KMS-11 (cell line): ENCODE results near the gene ILK.
A peak's percentile ranks its signal among the peaks of the same experiment; 100 is the strongest.

Source experiments
- H2AFZ ChIP-seq: fragments of 200-600 bp; sonication (generic); 2 replicates; pipeline ENCODE4 v1.6.1; 2016; ENCODE audit warnings: antibody characterized with exemption, mixed run types, low read depth
- H3K27ac ChIP-seq: fragments of 200-600 bp; sonication (generic); 2 replicates; pipeline ENCODE4 v1.6.1; 2016; ENCODE audit warnings: mild to moderate bottlenecking, mixed run types
- H3K27me3 ChIP-seq: fragments of 200-600 bp; sonication (generic); 2 replicates; pipeline ENCODE4 v1.6.1; 2017; ENCODE audit warnings: mild to moderate bottlenecking, low read depth, mixed run types, moderate library complexity; ENCODE audit not compliant: insufficient read depth
- H3K36me3 ChIP-seq: fragments of 200-600 bp; sonication (generic); 2 replicates; pipeline ENCODE4 v1.6.1; 2017; ENCODE audit warnings: mild to moderate bottlenecking, mixed run types; ENCODE audit not compliant: insufficient read depth
- H3K4me1 ChIP-seq: fragments of 200-600 bp; sonication (generic); 2 replicates; pipeline ENCODE4 v1.6.1; 2016; ENCODE audit warnings: mild to moderate bottlenecking, low read depth, mixed run types; ENCODE audit not compliant: poor library complexity, severe bottlenecking
- H3K4me2 ChIP-seq: fragments of 200-600 bp; sonication (generic); 2 replicates; pipeline ENCODE4 v1.7.0; 2016; ENCODE audit warnings: mild to moderate bottlenecking, mixed run types
- H3K4me3 ChIP-seq: fragments of 200-600 bp; sonication (generic); IDR thresholded peaks from 2 replicates; pipeline ENCODE4 v1.6.1; 2017; ENCODE audit warnings: low read depth, low read length, mixed read lengths; ENCODE audit not compliant: insufficient read depth
- H3K79me2 ChIP-seq: fragments of 200-600 bp; sonication (generic); 2 replicates; pipeline ENCODE4 v1.6.1; 2016; ENCODE audit warnings: low read depth, mixed run types; ENCODE audit not compliant: insufficient read depth
- H3K9ac ChIP-seq: fragments of 200-600 bp; sonication (generic); 2 replicates; pipeline ENCODE4 v1.6.1; 2016; ENCODE audit warnings: mild to moderate bottlenecking, mixed run types
- H4K20me1 ChIP-seq: fragments of 200-600 bp; sonication (generic); 2 replicates; pipeline ENCODE4 v1.6.1; 2016; ENCODE audit warnings: mild to moderate bottlenecking, mixed run types; ENCODE audit not compliant: insufficient read depth
- TF ChIP-seq, protein P1 (sequence below): fragments of 200-600 bp; sonication (generic); conservative IDR thresholded peaks from 2 replicates; pipeline ENCODE4 v1.6.1; 2017; ENCODE audit warnings: low read depth, mild to moderate bottlenecking, antibody characterized with exemption, low read length, moderate library complexity, mixed read lengths

Gene ILK

GRCh38 chr11:6615882-6616585 is 12.5 kb downstream of the ILK start:
- Histone ChIP-seq H2AFZ (no peak overlapping the region), H3K79me2 (peaks cover 8% of the 10 kb centered on the region; the same call in 1 of the 2 replicates), H3K27ac (no peak overlapping the region), H3K4me2 (no peak overlapping the region), H3K4me3 (no peak overlapping the region), H3K36me3 (no peaks in the 10 kb centered on the region), H4K20me1 (no peaks in the 10 kb centered on the region), H3K4me1 (peaks cover 22% of the 10 kb centered on the region), H3K27me3 (no peaks in the 10 kb centered on the region), H3K9ac (no peak overlapping the region)
- TF ChIP-seq, protein P1, sequence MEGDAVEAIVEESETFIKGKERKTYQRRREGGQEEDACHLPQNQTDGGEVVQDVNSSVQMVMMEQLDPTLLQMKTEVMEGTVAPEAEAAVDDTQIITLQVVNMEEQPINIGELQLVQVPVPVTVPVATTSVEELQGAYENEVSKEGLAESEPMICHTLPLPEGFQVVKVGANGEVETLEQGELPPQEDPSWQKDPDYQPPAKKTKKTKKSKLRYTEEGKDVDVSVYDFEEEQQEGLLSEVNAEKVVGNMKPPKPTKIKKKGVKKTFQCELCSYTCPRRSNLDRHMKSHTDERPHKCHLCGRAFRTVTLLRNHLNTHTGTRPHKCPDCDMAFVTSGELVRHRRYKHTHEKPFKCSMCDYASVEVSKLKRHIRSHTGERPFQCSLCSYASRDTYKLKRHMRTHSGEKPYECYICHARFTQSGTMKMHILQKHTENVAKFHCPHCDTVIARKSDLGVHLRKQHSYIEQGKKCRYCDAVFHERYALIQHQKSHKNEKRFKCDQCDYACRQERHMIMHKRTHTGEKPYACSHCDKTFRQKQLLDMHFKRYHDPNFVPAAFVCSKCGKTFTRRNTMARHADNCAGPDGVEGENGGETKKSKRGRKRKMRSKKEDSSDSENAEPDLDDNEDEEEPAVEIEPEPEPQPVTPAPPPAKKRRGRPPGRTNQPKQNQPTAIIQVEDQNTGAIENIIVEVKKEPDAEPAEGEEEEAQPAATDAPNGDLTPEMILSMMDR, result no peak

DNA sequence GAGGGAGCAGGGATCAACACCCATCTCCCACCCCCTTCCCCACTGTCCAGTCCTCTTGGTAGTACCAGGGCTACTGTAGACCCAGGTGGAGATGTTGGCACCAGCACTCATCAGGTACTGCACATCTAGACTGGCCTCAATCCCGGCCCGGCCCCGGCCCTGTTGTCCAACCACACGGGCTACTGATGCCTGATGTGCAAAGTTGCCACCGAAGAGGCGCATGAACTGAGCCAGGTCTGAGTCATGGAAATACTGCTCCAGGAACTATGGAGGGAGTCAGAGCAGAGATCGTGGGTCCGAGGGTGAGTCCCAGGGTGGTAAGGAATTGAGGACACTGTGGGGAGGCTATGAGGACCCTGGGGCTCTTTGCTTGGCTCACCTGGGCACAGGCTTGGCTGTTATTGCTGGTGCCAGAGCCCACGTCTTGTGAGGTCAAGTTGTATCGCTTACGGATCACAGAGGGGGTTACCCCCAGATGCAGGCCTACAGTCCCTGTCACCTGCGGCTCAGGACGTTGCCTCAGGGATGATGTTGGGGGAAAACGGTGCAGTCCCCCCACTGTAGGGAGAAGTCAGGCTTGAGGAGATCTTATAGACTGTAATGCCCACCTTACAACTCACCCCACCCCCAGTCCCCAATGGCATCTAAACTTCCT is 13.1 kb downstream of the ILK start:
- TF ChIP-seq, protein P1, result no peak
- H3K4me3 ChIP-seq, result no peak overlapping the region
- no peak overlapping the region for H3K27ac ChIP-seq
- H3K27me3 ChIP-seq, result no peaks in the 10 kb centered on the region
- no peak overlapping the region for H3K4me2 ChIP-seq
- no peak overlapping the region for H2AFZ ChIP-seq
- H3K79me2 ChIP-seq, result peaks cover under 1% of the 10 kb centered on the region; the same call in 1 of the 2 replicates
- H3K36me3 ChIP-seq, result no peaks in the 10 kb centered on the region
- H4K20me1 ChIP-seq, result no peaks in the 10 kb centered on the region
- no peak overlapping the region for H3K9ac ChIP-seq
- H3K4me1 ChIP-seq, result peaks cover 20% of the 10 kb centered on the region

DNA sequence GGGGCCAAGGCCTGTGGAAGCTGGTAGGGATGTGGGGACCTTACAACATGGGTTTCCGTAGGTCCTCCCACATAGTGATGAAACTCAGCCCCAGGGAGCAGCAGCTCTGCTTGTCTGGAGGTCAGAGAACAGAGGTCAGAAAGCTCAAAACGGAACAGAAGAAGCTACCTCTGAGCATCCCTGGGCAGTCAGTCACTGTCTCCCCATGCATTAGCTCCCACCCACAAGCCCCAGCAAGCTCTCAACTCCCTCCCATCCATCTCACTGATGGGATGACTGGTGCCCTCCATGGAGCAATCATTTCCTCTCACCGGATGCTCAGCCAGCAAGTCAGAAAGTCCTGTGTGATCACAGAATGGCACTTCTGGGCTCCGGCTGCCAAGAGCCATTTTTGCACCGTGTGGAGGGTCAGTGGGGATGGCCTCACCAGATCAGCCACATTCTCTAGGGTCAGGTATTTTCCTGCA is 13.8 kb downstream of the ILK start:
- Histone ChIP-seq H3K79me2 (no peaks in the 10 kb centered on the region), H3K27me3 (no peaks in the 10 kb centered on the region), H3K4me1 (peaks cover 20% of the 10 kb centered on the region), H3K27ac (no peak overlapping the region), H3K4me2 (no peak overlapping the region), H3K36me3 (no peaks in the 10 kb centered on the region), H3K4me3 (no peak overlapping the region), H2AFZ (no peak overlapping the region), H3K9ac (no peak overlapping the region), H4K20me1 (no peaks in the 10 kb centered on the region)
- TF ChIP-seq, protein P1, result no peak

DNA sequence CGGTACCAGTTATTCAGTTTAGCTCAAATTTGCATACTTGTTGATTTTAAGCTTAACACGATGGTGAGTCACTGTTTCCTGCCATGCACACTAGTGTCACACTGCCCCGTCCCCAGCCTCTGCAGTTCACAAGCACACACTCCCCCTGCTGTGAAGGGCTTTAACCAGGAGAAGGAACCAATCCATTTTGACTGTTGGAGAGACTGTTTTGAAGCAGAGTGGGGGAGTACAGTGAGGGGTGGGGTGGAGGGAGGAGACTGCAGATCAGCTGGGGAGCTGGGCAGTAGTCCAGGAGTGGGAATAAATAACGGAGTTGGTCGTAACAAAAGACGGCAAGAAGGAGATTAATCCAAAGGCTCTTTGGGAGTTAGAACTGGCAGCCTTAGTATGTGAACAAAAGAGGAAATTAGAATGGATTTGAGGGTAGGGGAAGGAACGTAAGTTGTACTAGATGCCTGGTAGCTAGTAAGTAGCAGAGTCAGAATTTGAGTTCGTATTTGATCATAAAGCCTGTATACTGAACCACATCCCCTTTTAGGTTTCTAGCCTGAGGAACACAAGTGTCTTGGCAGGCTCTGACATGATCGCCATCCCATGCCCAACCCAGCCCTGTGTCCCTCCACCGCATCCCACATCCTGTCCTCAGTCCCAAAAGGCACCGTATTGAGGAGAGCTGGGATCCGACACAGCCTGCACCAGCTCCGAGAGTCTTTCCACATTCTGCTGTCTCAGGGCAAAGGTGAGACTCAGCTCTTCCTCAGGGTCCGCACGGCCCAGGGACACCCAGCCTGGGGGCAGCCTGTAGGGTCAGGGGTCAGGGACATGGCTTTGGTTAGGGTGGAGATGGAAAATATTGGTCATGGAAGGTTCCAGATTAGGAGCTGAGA is 14.8 kb downstream of the ILK start:
- no peaks in the 10 kb centered on the region for H3K27me3 ChIP-seq
- peak overlapping the region; percentile 26 for H3K4me3 ChIP-seq
- peaks cover 15% of the 10 kb centered on the region for H3K4me1 ChIP-seq
- TF ChIP-seq, protein P1, result no peak
- H2AFZ ChIP-seq, result peak overlapping the region; percentile 62; the same call in 1 of the 2 replicates
- no peaks in the 10 kb centered on the region for H3K79me2 ChIP-seq
- H3K4me2 ChIP-seq, result peak overlapping the region; percentile 85
- H3K9ac ChIP-seq, result peak overlapping the region; percentile 52; the same call in 1 of the 2 replicates
- no peaks in the 10 kb centered on the region for H4K20me1 ChIP-seq
- H3K36me3 ChIP-seq, result no peaks in the 10 kb centered on the region
- H3K27ac ChIP-seq, result no peak overlapping the region
